GM23248 (cell line): Measurements from ENCODE around the gene P2RX5. TPM values are rescaled to one million over a fixed set of nuclear protein-coding genes. Genes with fewer than 3 reads are reported as not detected.
"Not testable (repeated sequence)": the region's sequence is repeated elsewhere in the genome, so short reads cannot be mapped to it uniquely, and the experiment has no call there.

ENCODE experiments used
- DNase-seq: peaks from one replicate; pipeline ENCODE4 v3.0.0-alpha.2; 2015
- H2AFZ ChIP-seq: fragments of 200-600 bp; sonication (generic); 2 replicates; pipeline ENCODE4 v1.6.1; 2016; ENCODE audit warnings: antibody characterized with exemption
- H3F3A ChIP-seq: fragments of 200-600 bp; sonication (generic); 2 replicates; pipeline ENCODE4 v1.6.1; 2016; ENCODE audit warnings: mild to moderate bottlenecking, antibody characterized with exemption, mixed run types; ENCODE audit not compliant: insufficient read depth
- H3K27ac ChIP-seq: fragments of 200-600 bp; sonication (generic); 2 replicates; pipeline ENCODE4 v1.5.1; 2016; ENCODE audit warnings: mild to moderate bottlenecking
- H3K27me3 ChIP-seq: fragments of 200-600 bp; sonication (generic); replicated peaks from 2 replicates; pipeline ENCODE4 v1.6.1; 2016; ENCODE audit warnings: mild to moderate bottlenecking; ENCODE audit not compliant: insufficient read depth
- H3K36me3 ChIP-seq: fragments of 200-600 bp; sonication (generic); 2 replicates; pipeline ENCODE4 v1.6.1; 2016; ENCODE audit warnings: low read depth, mild to moderate bottlenecking
- H3K4me1 ChIP-seq: fragments of 200-600 bp; sonication (generic); 2 replicates; pipeline ENCODE4 v1.6.1; 2016; ENCODE audit warnings: mild to moderate bottlenecking; ENCODE audit not compliant: insufficient read depth
- H3K4me2 ChIP-seq: fragments of 200-600 bp; sonication (generic); one replicate; pipeline ENCODE4 v1.6.1; 2016; ENCODE audit warnings: mild to moderate bottlenecking; ENCODE audit not compliant: unreplicated experiment
- H3K4me3 ChIP-seq: fragments of 200-600 bp; sonication (generic); 2 replicates; pipeline ENCODE4 v1.5.1; 2016; ENCODE audit warnings: mild to moderate bottlenecking
- H3K79me2 ChIP-seq: fragments of 200-600 bp; sonication (generic); 2 replicates; pipeline ENCODE4 v1.6.1; 2016; ENCODE audit warnings: mild to moderate bottlenecking; ENCODE audit not compliant: insufficient read depth
- H3K9ac ChIP-seq: fragments of 200-600 bp; sonication (generic); 2 replicates; pipeline ENCODE4 v1.6.1; 2016; ENCODE audit warnings: mild to moderate bottlenecking
- H3K9me2 ChIP-seq: fragments of 200-600 bp; sonication (generic); 2 replicates; pipeline ENCODE4 v1.6.1; 2016; ENCODE audit warnings: mixed run types, mild to moderate bottlenecking, moderate library complexity; ENCODE audit not compliant: insufficient read depth
- H3K9me3 ChIP-seq: fragments of 200-600 bp; sonication (generic); one replicate; pipeline ENCODE4 v1.6.1; 2017; ENCODE audit warnings: low read depth
- H4K20me1 ChIP-seq: fragments of 200-600 bp; sonication (generic); 2 replicates; pipeline ENCODE4 v1.6.0; 2016; ENCODE audit not compliant: insufficient read depth
- EZH2 ChIP-seq: fragments of 200-600 bp; sonication (generic); IDR thresholded peaks from 2 replicates; pipeline ENCODE4 v1.6.1; 2018; ENCODE audit warnings: antibody characterized with exemption, mild to moderate bottlenecking; ENCODE audit not compliant: insufficient read depth, poor library complexity, severe bottlenecking
- EZH2phosphoT487 ChIP-seq: fragments of 200-600 bp; sonication (generic); IDR thresholded peaks from 2 replicates; pipeline ENCODE4 v1.6.1; 2018; ENCODE audit warnings: antibody characterized with exemption, moderate library complexity, mild to moderate bottlenecking, low read depth; ENCODE audit not compliant: insufficient read depth
- WGBS, 2 experiments: methylation state at CpG; one replicate each; pipeline ENCODE4 v1.1.6; 2015 to 2017; ENCODE audit warnings: low lambda C conversion rate in 2 of 2, low coverage in 1 of 2; ENCODE audit errors: missing lambda C conversion rate in 2 of 2; 5-methylcytosine and 5-hydroxymethylcytosine counted together
- in situ Hi-C: fragments of 300-500 bp; cut with MboI; formaldehyde crosslinking; loops from 2 replicates; pipeline ENCODE4 v1.15.0; 2020
- polyA plus RNA-seq: library from polyadenylated mRNA; unstranded; fragments of >200 nt; fragmentation: Nextera tagmentation; extraction: Ambion mirVana; gene quantifications from 2 replicates; pipeline ENCODE4 v1.2.1, GENCODE V29; 2016
- total RNA-seq: library from RNA; depleted of rRNA; stranded (reverse); fragments of >200 nt; shearing (Covaris generic); gene quantifications from 2 replicates; pipeline ENCODE4 v1.2.3, GENCODE V29; 2014

The P2RX5 gene
- total and polyA plus RNA-seq, 2 experiments from 2014 or later = 2.5 to 2.6 TPM

- Histone ChIP-seq H3K27ac (no peak overlapping the region), H3K4me2 (no peak overlapping the region), H3F3A (no peaks in the 10 kb centered on the region), H3K79me2 (no peaks in the 10 kb centered on the region), H3K9me3 (no peaks in the 10 kb centered on the region), H2AFZ (no peak overlapping the region), H3K36me3 (peaks cover 13% of the 10 kb centered on the region), H3K4me1 (no peaks in the 10 kb centered on the region), H3K27me3 (no peaks in the 10 kb centered on the region), H3K4me3 (no peak overlapping the region), H3K9ac (no peak overlapping the region), H4K20me1 (no peaks in the 10 kb centered on the region), H3K9me2 (no peaks in the 10 kb centered on the region)
- peak; percentile 43 for DNase-seq
- 96 to 98% methylated on average over 5 of the region's 5 CpGs for WGBS, 2 experiments
- TF ChIP-seq EZH2 (no peak), EZH2phosphoT487 (no peak)
- in situ Hi-C loops = no loop called here
Observed at GRCh38 chr17:3710951-3711383, 15.0 kb upstream of the P2RX5 start.

DNA sequence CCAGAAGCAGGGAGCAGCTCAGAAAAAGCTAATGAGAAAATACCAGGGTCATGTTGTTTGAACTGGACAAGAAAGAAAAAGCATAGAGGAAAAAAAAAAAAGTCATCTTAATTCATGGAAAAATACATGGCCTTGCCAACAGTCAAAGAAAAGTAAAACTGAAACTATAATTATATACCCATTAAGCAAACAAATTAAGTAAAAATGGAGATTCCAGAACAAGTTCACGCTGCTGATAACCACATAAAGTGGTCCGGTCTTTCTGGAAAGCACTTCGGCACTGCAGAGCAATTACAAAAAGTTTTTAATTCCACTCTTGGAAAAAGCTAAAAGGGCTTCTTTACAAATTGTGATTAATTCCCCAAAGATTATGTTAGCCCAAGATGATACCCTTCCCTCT is 12.4 kb upstream of the P2RX5 start:
- H3F3A ChIP-seq = no peaks in the 10 kb centered on the region
- no peaks in the 10 kb centered on the region for H4K20me1 ChIP-seq
- no peaks in the 10 kb centered on the region for H3K9me3 ChIP-seq
- H3K4me2 ChIP-seq = no peak overlapping the region
- no peak overlapping the region for H2AFZ ChIP-seq
- no peaks in the 10 kb centered on the region for H3K79me2 ChIP-seq
- in situ Hi-C loops = no loop called here
- no peak overlapping the region for H3K9ac ChIP-seq
- H3K27ac ChIP-seq = no peak overlapping the region
- no peaks in the 10 kb centered on the region for H3K27me3 ChIP-seq
- TF ChIP-seq EZH2phosphoT487 = no peak
- no peak for TF ChIP-seq EZH2
- no peak overlapping the region for H3K4me3 ChIP-seq
- DNase-seq = no peak
- no peaks in the 10 kb centered on the region for H3K4me1 ChIP-seq
- no peaks in the 10 kb centered on the region for H3K9me2 ChIP-seq
- WGBS, 2 experiments = 81 to 87% methylated on average over 3 of the region's 3 CpGs
- no peaks in the 10 kb centered on the region for H3K36me3 ChIP-seq

GRCh38 chr17:3705718-3705984 is 9.7 kb upstream of the P2RX5 start:
- H3K9me2 ChIP-seq, H3K9me3 ChIP-seq, H4K20me1 ChIP-seq, H2AFZ ChIP-seq, DNase-seq, H3K4me2 ChIP-seq, H3K27ac ChIP-seq, H3K4me3 ChIP-seq, in situ Hi-C loops, H3K9ac ChIP-seq, H3K36me3 ChIP-seq, H3F3A ChIP-seq, H3K79me2 ChIP-seq, H3K27me3 ChIP-seq, H3K4me1 ChIP-seq: not testable (repeated sequence)
- WGBS, 2 experiments = 84 to 100% methylated on average over 1 of the region's 1 CpG

DNA sequence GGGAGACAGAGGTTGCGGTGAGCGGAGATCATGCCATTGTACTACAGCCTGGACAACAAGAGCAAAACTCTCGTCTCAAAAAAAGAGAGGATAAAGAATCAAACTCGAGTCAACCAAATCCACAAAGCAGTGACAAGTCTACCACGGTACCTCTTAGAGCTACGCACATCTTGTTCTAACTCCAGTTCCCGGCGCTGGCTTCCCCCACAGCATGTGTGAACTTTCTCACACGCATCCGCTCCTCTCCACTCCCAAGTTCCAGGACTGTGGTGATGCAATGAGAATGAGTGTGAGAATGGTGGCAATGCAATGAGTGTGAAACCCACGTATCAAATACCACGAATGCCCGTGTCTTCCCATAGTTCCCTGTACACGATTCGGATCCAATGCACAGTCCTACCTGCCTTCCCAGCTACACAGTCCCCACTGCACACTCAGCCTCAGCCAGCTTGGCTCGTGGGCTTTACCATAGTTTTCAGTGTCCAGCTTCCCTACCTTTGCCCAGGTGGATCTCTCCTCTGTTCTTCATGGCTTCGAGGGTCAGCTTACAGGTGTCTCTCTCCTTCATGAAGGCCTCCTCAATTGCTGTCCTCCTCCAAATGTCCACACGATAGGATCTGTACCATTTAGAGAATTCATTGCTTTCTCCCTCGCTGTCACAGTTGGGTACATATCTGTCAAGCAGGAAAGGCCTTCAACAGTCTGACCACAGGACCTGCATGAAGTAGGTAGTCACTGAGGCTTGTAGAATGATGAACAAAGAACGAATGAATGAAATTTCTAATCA is 9.2 kb upstream of the P2RX5 start:
- H3K27ac ChIP-seq = no peak overlapping the region
- WGBS, 2 experiments = 84 to 86% methylated on average over 20 of the region's 20 CpGs
- H2AFZ ChIP-seq = no peak overlapping the region

DNA sequence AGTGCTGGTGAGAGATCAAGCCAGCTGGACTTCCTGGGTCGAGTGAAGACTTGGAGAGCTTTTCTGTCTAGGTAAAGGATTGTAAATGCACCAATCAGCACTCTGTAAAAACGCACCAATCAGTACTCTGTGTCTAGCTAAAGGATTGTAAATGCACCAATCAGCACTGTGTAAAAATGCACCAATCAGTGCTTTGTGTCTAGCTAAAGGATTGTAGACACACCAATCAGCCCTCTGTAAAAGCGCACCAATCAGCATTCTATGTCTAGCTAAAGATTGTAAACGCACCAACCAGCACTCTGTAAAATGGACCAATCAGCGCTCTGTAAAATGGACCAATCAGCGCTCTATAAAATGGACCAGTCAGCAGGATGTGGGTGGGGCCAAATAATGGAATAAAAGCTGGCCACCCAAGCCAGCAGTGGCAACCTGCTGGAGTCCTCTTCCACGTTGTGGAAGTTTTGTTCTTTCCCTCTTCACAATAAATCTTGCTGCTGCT is 6.1 kb upstream of the P2RX5 start:
- H3K4me2 ChIP-seq, H3K79me2 ChIP-seq, H3K9me3 ChIP-seq, in situ Hi-C loops, H3K27me3 ChIP-seq, H3K4me3 ChIP-seq, H3K9me2 ChIP-seq, H3K9ac ChIP-seq, H4K20me1 ChIP-seq, H2AFZ ChIP-seq, H3K4me1 ChIP-seq, H3K36me3 ChIP-seq, DNase-seq, H3K27ac ChIP-seq, H3F3A ChIP-seq: not testable (repeated sequence)
- WGBS, 2 experiments = 79 to 82% methylated on average over 7 of the region's 7 CpGs

More for the DNA sequence above, 9.2 kb upstream of the P2RX5 start:
- H3K4me3 ChIP-seq = no peak overlapping the region
- in situ Hi-C loops = no loop called here
- H3F3A ChIP-seq = no peaks in the 10 kb centered on the region
- H3K4me2 ChIP-seq = no peak overlapping the region
- no peaks in the 10 kb centered on the region for H4K20me1 ChIP-seq
- no peak for DNase-seq
- H3K9me3 ChIP-seq = no peaks in the 10 kb centered on the region
- H3K9ac ChIP-seq = no peak overlapping the region
- H3K27me3 ChIP-seq = no peaks in the 10 kb centered on the region
- no peaks in the 10 kb centered on the region for H3K36me3 ChIP-seq
- H3K4me1 ChIP-seq = no peaks in the 10 kb centered on the region
- H3K79me2 ChIP-seq = no peaks in the 10 kb centered on the region
- TF ChIP-seq EZH2phosphoT487 (no peak), EZH2 (no peak)
- no peaks in the 10 kb centered on the region for H3K9me2 ChIP-seq
